Neuronal stem cell (in vitro differentiated cells): ENCODE measurements around the gene TRIM75. TPM values are rescaled to one million over a fixed set of nuclear protein-coding genes. Genes with fewer than 3 reads are reported as not detected.

Experiments used
- DNase-seq: peaks from one replicate; pipeline ENCODE4 v3.0.0-alpha.2; 2013; ENCODE audit warnings: low spot score
- H2AFZ ChIP-seq: one replicate; pipeline ENCODE4 v1.6.1; 2013; ENCODE audit warnings: mild to moderate bottlenecking, low read length, inconsistent platforms
- H2AK5ac ChIP-seq: 2 replicates; pipeline ENCODE4 v1.6.1; 2013; ENCODE audit warnings: low read depth, mild to moderate bottlenecking, inconsistent platforms, low read length, moderate library complexity, mixed read lengths
- H2BK120ac ChIP-seq: 2 replicates; pipeline ENCODE4 v1.6.1; 2013; ENCODE audit warnings: low read depth, mild to moderate bottlenecking, inconsistent platforms, low read length, moderate library complexity, mixed read lengths
- H2BK12ac ChIP-seq: one replicate; pipeline ENCODE4 v1.6.1; 2013; ENCODE audit warnings: low read length, inconsistent platforms
- H2BK15ac ChIP-seq: 2 replicates; pipeline ENCODE4 v1.6.1; 2013; ENCODE audit warnings: mild to moderate bottlenecking, low read length, inconsistent platforms, mixed read lengths
- H2BK5ac ChIP-seq: one replicate; pipeline ENCODE4 v1.6.1; 2013; ENCODE audit warnings: inconsistent platforms, mild to moderate bottlenecking, low read length, moderate library complexity
- H3K14ac ChIP-seq: one replicate; pipeline ENCODE4 v1.6.1; 2013; ENCODE audit warnings: low read length, inconsistent platforms
- H3K18ac ChIP-seq: 2 replicates; pipeline ENCODE4 v1.6.1; 2013; ENCODE audit warnings: low read length, inconsistent platforms
- H3K23ac ChIP-seq: 2 replicates; pipeline ENCODE4 v1.6.1; 2013; ENCODE audit warnings: low read depth, mild to moderate bottlenecking, mixed read lengths, low read length, inconsistent platforms; ENCODE audit not compliant: poor library complexity
- H3K27ac ChIP-seq: replicated peaks from 3 replicates; pipeline ENCODE4 v1.5.1; 2013; ENCODE audit warnings: low read length, inconsistent platforms
- H3K27me3 ChIP-seq, 3 experiments: 2 replicates each; pipeline ENCODE4 v1.6.1; 2013; ENCODE audit warnings: low read length in 3 of 3, mild to moderate bottlenecking in 2 of 3, inconsistent platforms in 1 of 3, low read depth in 1 of 3, mixed read lengths in 1 of 3, moderate library complexity in 1 of 3; ENCODE audit not compliant: control insufficient read depth in 3 of 3, insufficient read depth in 3 of 3
- H3K36me3 ChIP-seq, 2 donors: replicated peaks in 1 of 2; 2 replicates each; pipeline ENCODE4 v1.6.1; 2013; ENCODE audit warnings: low read length in 2 of 2; ENCODE audit not compliant: control insufficient read depth in 2 of 2, insufficient read depth in 2 of 2
- H3K4ac ChIP-seq: 2 replicates; pipeline ENCODE4 v1.6.1; 2013; ENCODE audit warnings: inconsistent platforms, mild to moderate bottlenecking, low read length, moderate library complexity
- H3K4me1 ChIP-seq, 2 donors: 1 replicate in 1 of 2; 2 replicates in 1 of 2; pipeline ENCODE4 v1.6.1; 2013; ENCODE audit warnings: low read length in 2 of 2, low read depth in 1 of 2; ENCODE audit not compliant: control insufficient read depth in 2 of 2, insufficient read depth in 1 of 2
- H3K4me2 ChIP-seq: one replicate; pipeline ENCODE4 v1.6.1; 2013; ENCODE audit warnings: mild to moderate bottlenecking, low read length, inconsistent platforms; ENCODE audit not compliant: insufficient read depth, poor library complexity, severe bottlenecking
- H3K4me3 ChIP-seq, 2 donors: 2 replicates each; pipeline ENCODE4 v1.5.1; 2013; ENCODE audit warnings: low read length in 2 of 2, mild to moderate bottlenecking in 2 of 2, inconsistent platforms in 1 of 2, moderate library complexity in 1 of 2
- H3K79me1 ChIP-seq: one replicate; pipeline ENCODE4 v1.6.1; 2013; ENCODE audit warnings: low read depth, mild to moderate bottlenecking, inconsistent platforms, low read length, moderate library complexity
- H3K9ac ChIP-seq: one replicate; pipeline ENCODE4 v1.6.1; 2013; ENCODE audit warnings: mild to moderate bottlenecking, low read depth, low read length, inconsistent platforms; ENCODE audit not compliant: poor library complexity
- H3K9me3 ChIP-seq, 2 donors: replicated peaks in 1 of 2; 2 replicates each; pipeline versions ENCODE3 to v1.6.1; 2013; ENCODE audit warnings: low read length in 2 of 2, mild to moderate bottlenecking in 2 of 2, inconsistent platforms in 1 of 2, low read depth in 1 of 2, mixed read lengths in 1 of 2, moderate library complexity in 1 of 2; ENCODE audit not compliant: control insufficient read depth in 2 of 2, insufficient read depth in 1 of 2
- H4K8ac ChIP-seq: one replicate; pipeline ENCODE4 v1.6.1; 2013; ENCODE audit warnings: low read depth, mild to moderate bottlenecking, inconsistent platforms, low read length, moderate library complexity
- H4K91ac ChIP-seq: one replicate; pipeline ENCODE4 v1.6.1; 2013; ENCODE audit warnings: low read length, low read depth, mild to moderate bottlenecking, inconsistent platforms; ENCODE audit not compliant: poor library complexity
- WGBS, 2 donors: extraction: QIAGEN DNeasy Blood & Tissue Kit; methylation state at CpG; one replicate each; pipeline ENCODE4 v1.1.7; 2013; ENCODE audit warnings: missing lambda C conversion rate in 2 of 2, mixed read lengths in 1 of 2; ENCODE audit not compliant: insufficient read length in 2 of 2, insufficient replicate concordance in 1 of 2; ENCODE audit errors: extremely low coverage in 2 of 2; 5-methylcytosine and 5-hydroxymethylcytosine counted together
- polyA plus RNA-seq, 2 experiments: library from polyadenylated mRNA; stranded (reverse); fragments of 200-250 nt; gene quantifications; one replicate each; pipeline ENCODE4 v1.2.3, GENCODE V29; 2013

The TRIM75 gene
- polyA plus RNA-seq (2013, experiment 1 of 2): not detected
- polyA plus RNA-seq (2013, experiment 2 of 2): not detected

GRCh38 chr4:165053645-165054044, at the start of gene TRIM75:
Gene TRIM75 (plus strand): TSS chr4:165053866. CDS start chr4:165059148, 5,282 bp downstream.
- Histone ChIP-seq H3K9ac (no peak within 1 kb of the TSS), H3K4me1 (peaks cover 0 to 1% of the 10 kb centered on the region in 2 donors), H3K27ac (no peak within 1 kb of the TSS), H2AK5ac (no peak within 1 kb of the TSS), H4K8ac (no peak within 1 kb of the TSS), H3K27me3 (no peaks in the 10 kb centered on the region), H3K79me1 (no peaks in the 10 kb centered on the region), H3K23ac (no peak within 1 kb of the TSS), H2BK120ac (no peak within 1 kb of the TSS), H2BK5ac (no peak within 1 kb of the TSS), H4K91ac (no peak within 1 kb of the TSS), H3K4me3 (peak within 1 kb of the TSS in 1 of 2 donors; percentile 8), H3K36me3 (no peaks in the 10 kb centered on the region), H2BK15ac (peak within 1 kb of the TSS; percentile 67), H3K18ac (peak within 1 kb of the TSS; percentile 64), H2AFZ (no peak within 1 kb of the TSS), H3K4me2 (no peak within 1 kb of the TSS), H3K4ac (no peak within 1 kb of the TSS), H3K14ac (no peak within 1 kb of the TSS), H3K9me3 (no peaks in the 10 kb centered on the region), H2BK12ac (no peak within 1 kb of the TSS)
- DNase-seq: no peak
- no CpG with 5 or more reads among the region's 6 CpGs for WGBS, 2 donors

- Histone ChIP-seq H3K4ac (no peak overlapping the region), H2BK120ac (no peak overlapping the region), H2BK15ac (no peak overlapping the region), H3K79me1 (no peaks in the 10 kb centered on the region), H3K36me3 (no peaks in the 10 kb centered on the region), H3K18ac (no peak overlapping the region), H2AFZ (no peak overlapping the region), H3K9me3 (no peaks in the 10 kb centered on the region), H4K91ac (no peak overlapping the region), H3K4me3 (no peak overlapping the region), H2BK12ac (no peak overlapping the region), H3K4me1 (no peaks in the 10 kb centered on the region), H2AK5ac (no peak overlapping the region), H4K8ac (no peak overlapping the region), H3K27ac (no peak overlapping the region), H2BK5ac (no peak overlapping the region), H3K14ac (no peak overlapping the region), H3K23ac (no peak overlapping the region), H3K27me3 (no peaks in the 10 kb centered on the region), H3K4me2 (no peak overlapping the region), H3K9ac (no peak overlapping the region)
- no CpG with 5 or more reads among the region's 6 CpGs for WGBS, 2 donors
- no peak for DNase-seq
Measured at GRCh38 chr4:165005352-165005925, 48.2 kb upstream of the TRIM75 start.

GRCh38 chr4:165006456-165006855, 47.2 kb upstream of the TRIM75 start:
- H3K27ac ChIP-seq: no peak overlapping the region
- H3K36me3 ChIP-seq: no peaks in the 10 kb centered on the region
- no peak overlapping the region for H2AK5ac ChIP-seq
- H2BK12ac ChIP-seq: no peak overlapping the region
- H3K14ac ChIP-seq: no peak overlapping the region
- no peak overlapping the region for H3K4me3 ChIP-seq
- no peak overlapping the region for H2BK15ac ChIP-seq
- H4K91ac ChIP-seq: no peak overlapping the region
- H3K4me2 ChIP-seq: no peak overlapping the region
- no peak for DNase-seq
- no peak overlapping the region for H4K8ac ChIP-seq
- H3K9ac ChIP-seq: no peak overlapping the region
- H3K9me3 ChIP-seq: no peaks in the 10 kb centered on the region
- no CpG with 5 or more reads among the region's 9 CpGs for WGBS, 2 donors
- H3K4ac ChIP-seq: no peak overlapping the region
- H3K18ac ChIP-seq: no peak overlapping the region
- no peak overlapping the region for H2BK5ac ChIP-seq
- no peaks in the 10 kb centered on the region for H3K79me1 ChIP-seq
- H3K4me1 ChIP-seq: no peaks in the 10 kb centered on the region
- H3K23ac ChIP-seq: no peak overlapping the region
- H3K27me3 ChIP-seq: no peaks in the 10 kb centered on the region
- H2AFZ ChIP-seq: no peak overlapping the region
- no peak overlapping the region for H2BK120ac ChIP-seq

GRCh38 chr4:165006886-165007285, 46.8 kb upstream of the TRIM75 start:
- no CpG with 5 or more reads among the region's 5 CpGs for WGBS, 2 donors
- H3K14ac ChIP-seq: no peak overlapping the region
- no peak overlapping the region for H2BK120ac ChIP-seq
- H3K27me3 ChIP-seq: no peaks in the 10 kb centered on the region
- H2BK15ac ChIP-seq: no peak overlapping the region
- H4K91ac ChIP-seq: no peak overlapping the region
- H3K4me1 ChIP-seq: no peaks in the 10 kb centered on the region
- H2BK5ac ChIP-seq: no peak overlapping the region
- no peak overlapping the region for H4K8ac ChIP-seq
- no peak overlapping the region for H3K27ac ChIP-seq
- no peak overlapping the region for H2BK12ac ChIP-seq
- no peaks in the 10 kb centered on the region for H3K9me3 ChIP-seq
- no peak overlapping the region for H3K23ac ChIP-seq
- H3K18ac ChIP-seq: no peak overlapping the region
- H3K9ac ChIP-seq: no peak overlapping the region
- H2AK5ac ChIP-seq: no peak overlapping the region
- no peaks in the 10 kb centered on the region for H3K79me1 ChIP-seq
- no peaks in the 10 kb centered on the region for H3K36me3 ChIP-seq
- H2AFZ ChIP-seq: no peak overlapping the region
- H3K4me3 ChIP-seq: no peak overlapping the region
- DNase-seq: no peak
- H3K4ac ChIP-seq: no peak overlapping the region
- H3K4me2 ChIP-seq: no peak overlapping the region
